ENCODE measurements around the gene OPA3. TPM values are rescaled to one million over a fixed set of nuclear protein-coding genes. Genes with fewer than 3 reads are reported as not detected.

The OPA3 gene
- total RNA-seq, 2 donors from 2014 or later, result 18.7 to 20.6 TPM

DNA sequence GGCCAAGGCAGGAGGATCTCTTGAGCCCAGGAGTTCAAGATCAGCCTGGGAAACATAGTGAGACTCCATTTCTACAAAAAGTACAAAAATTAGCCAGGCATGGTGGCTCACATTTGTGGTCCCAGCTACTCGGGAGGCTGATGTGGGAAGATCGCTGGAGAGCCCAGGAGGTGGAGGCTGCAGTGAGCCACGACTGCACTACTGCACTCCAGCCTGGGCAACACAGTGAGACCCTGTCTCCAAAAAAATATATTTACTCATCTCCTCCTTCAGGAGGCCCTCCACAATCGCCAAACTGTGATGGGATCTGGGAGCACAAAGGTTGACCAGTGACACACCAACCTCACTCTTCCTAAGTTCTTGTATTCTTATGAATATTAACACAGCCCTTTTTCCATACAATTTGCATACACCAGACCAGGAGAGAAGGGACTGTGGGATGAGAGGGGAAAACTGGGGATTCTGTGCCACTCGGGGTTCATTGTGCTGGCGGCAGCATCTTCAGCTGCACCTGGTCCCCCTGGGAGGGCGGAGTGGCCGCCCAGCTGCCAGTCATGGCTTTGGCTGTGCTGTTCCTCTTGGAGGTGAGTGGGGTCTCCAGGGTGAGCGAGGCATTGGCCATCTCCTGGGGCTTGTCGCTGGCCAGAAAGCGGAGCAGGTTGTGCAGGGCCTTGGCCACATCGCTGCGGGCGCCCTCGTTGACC, 5.8 kb upstream of the OPA3 start:
- Mint-ChIP-seq H3K27ac (no peak overlapping the region), H3K27me3 (peaks cover 15% of the 10 kb centered on the region), H3K4me1 (peaks cover 6% of the 10 kb centered on the region), H3K9me3 (no peaks in the 10 kb centered on the region), H3K4me3 (no peak overlapping the region), H3K36me3 (ENCODE audit: low read depth) (no peaks in the 10 kb centered on the region)
- ATAC-seq (replicated peaks), result no peak

DNA sequence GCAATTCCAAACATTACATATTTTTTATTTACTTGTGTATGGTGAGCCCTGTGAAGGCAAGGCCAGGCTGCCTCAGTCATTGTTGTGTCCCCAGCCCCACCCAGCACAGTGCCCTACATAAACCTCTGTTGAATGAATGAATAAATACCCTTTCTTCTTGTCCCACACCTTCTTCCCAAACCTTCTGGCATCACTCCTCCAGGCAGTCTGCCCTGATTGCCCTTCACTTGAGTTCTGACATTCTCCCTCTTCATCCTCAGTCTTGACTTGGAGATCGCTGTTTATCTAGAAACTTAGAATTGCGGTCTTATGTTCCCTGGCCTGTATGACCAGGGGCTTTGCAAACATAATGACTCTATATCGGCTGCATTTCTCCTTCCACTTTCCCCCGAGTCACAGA, 5.2 kb upstream of the OPA3 start:
- Mint-ChIP-seq H3K9me3 (no peaks in the 10 kb centered on the region), H3K36me3 (ENCODE audit: low read depth) (no peaks in the 10 kb centered on the region), H3K27ac (no peak overlapping the region), H3K4me1 (peaks cover 12% of the 10 kb centered on the region), H3K27me3 (peaks cover 13% of the 10 kb centered on the region), H3K4me3 (no peak overlapping the region)
- ATAC-seq (replicated peaks), result no peak

DNA sequence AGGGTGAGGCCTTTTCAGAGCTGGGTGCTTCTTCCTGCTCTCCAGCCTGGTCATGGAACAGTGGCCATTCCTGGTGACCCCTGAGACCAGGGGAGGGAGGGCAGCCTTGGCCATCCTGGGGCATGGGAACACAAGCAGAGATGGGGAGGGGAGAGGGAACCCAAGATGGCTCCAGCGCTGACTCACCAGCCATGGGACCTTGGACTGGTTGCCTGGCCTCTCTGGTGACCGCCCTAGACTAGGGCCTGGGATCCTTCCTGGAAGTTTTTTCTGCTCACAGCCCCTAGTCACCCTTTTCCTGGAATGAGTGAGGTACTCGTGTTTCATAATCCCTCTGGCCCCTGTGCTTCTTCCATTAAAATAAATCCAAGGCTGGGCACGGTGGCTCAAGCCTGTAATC, 3.3 kb upstream of the OPA3 start:
- Mint-ChIP-seq H3K27ac (no peak overlapping the region), H3K27me3 (peaks cover 13% of the 10 kb centered on the region), H3K4me3 (no peak overlapping the region), H3K4me1 (peaks cover 12% of the 10 kb centered on the region), H3K36me3 (ENCODE audit: low read depth) (peaks cover 7% of the 10 kb centered on the region), H3K9me3 (no peaks in the 10 kb centered on the region)
- ATAC-seq (replicated peaks), result no peak

DNA sequence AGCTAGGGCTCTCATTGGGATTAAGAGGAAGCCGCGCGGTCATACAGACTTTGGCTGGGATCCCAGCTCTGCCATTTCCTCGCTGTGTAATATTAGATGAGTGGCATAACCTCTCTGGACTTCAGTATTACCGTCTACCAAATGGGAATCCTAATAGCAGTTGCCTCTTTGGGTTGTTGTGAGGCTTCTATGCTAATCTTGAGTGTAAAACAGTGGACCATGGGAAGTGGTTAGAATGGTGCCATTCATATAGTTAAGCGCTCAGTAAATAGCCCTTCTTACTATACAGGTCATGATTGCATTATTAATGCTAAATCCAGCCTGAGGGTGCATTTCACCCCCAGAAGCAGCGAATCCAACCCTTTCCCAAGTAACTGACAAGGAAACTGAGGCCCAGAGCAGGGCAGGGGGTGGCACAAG, 566 bp upstream of the OPA3 start:
- H3K27me3 Mint-ChIP-seq, result peaks cover 6% of the 10 kb centered on the region
- peaks cover 7% of the 10 kb centered on the region for H3K4me1 Mint-ChIP-seq
- no peaks in the 10 kb centered on the region for H3K9me3 Mint-ChIP-seq
- H3K27ac Mint-ChIP-seq, result peak overlapping the region; percentile 87
- H3K4me3 Mint-ChIP-seq, result peak overlapping the region; percentile 94
- no peak for ATAC-seq (replicated peaks)
- H3K36me3 Mint-ChIP-seq (ENCODE audit: low read depth), result peaks cover 18% of the 10 kb centered on the region

DNA sequence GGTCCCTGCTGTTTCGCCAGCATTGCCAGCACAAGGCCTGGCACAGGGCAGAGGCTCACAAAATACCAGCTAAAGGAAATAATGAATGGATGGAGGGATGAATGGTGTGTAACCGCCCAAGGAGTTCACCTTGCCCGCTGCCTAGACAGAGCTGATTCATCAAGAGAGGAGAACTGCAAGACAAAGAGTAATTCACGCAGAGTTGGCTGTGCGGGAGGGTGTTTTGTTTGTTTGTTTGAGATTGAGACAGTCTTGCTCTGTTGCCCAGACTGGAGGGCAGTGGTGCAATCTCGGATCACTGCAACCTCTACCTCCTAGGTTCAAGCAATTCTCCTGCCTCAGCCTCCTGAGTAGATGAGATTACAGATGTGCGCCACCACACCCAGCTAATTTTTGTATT, 3.0 kb downstream of the OPA3 start:
- peaks cover 16% of the 10 kb centered on the region for H3K4me1 Mint-ChIP-seq
- no peak for ATAC-seq (replicated peaks)
- no peaks in the 10 kb centered on the region for H3K27me3 Mint-ChIP-seq
- peaks cover 20% of the 10 kb centered on the region for H3K36me3 Mint-ChIP-seq (ENCODE audit: low read depth)
- H3K9me3 Mint-ChIP-seq, result no peaks in the 10 kb centered on the region
- no peak overlapping the region for H3K27ac Mint-ChIP-seq
- H3K4me3 Mint-ChIP-seq, result no peak overlapping the region

DNA sequence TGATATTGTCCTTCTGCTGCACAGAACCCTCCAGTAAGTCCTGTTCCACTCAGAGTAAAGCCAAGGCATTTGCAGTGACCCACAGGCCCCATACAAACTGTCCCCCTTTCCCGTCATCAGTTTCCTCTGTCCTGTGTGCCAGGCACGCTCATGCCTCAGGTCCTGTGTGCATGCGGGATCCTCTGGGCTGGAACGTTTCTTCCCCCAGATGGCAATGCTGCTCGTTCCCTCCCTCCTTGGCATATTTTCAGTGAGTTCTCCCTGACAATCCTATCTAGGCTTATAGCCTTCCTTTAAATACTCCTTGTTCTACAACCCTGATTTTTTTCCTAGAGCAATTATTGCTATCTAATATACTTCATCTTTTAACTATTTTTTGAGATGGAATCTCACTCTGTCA, 5.7 kb downstream of the OPA3 start:
- H3K9me3 Mint-ChIP-seq, result no peaks in the 10 kb centered on the region
- no peaks in the 10 kb centered on the region for H3K27me3 Mint-ChIP-seq
- peaks cover 16% of the 10 kb centered on the region for H3K36me3 Mint-ChIP-seq (ENCODE audit: low read depth)
- peak overlapping the region; percentile 69 for H3K27ac Mint-ChIP-seq
- ATAC-seq (replicated peaks), result no peak
- H3K4me1 Mint-ChIP-seq, result peaks cover 9% of the 10 kb centered on the region
- no peak overlapping the region for H3K4me3 Mint-ChIP-seq

DNA sequence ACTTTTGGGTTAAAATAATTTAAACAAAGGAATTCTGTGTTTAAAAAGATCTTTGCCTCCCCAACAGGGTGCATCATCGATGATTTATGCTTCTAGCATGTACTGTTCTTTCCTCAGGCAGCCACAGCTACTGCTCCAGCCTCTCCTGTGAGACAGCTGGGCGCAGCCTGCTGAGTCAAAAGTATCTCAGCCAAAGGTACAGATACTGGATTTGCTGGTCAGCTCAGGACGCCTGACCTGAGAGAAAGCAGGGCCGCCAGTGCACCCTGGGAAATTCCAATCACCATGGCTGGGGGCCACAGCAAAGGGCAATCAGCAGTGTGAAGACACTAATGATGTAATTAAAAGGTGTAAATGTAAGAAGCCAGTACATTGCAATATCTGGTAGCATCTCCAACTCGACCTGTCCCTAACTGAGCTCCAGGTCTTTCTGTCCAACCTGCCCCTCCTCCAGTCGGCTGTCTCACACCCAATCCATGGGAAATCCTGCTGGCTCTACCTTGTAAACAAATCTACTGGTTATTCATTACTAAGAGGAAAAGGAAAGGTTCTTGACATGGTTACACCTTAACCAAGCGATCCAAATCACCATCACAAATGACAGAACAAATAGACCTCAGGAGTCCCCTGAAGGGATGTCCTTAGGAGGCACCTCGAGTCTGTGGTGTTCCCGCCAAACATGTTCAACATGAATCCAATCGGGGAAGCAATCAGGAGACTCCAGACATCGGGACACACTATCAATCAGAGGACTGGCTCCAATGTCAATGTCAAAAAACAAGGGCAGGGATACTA, 7.3 kb downstream of the OPA3 start:
- H3K9me3 Mint-ChIP-seq, result no peaks in the 10 kb centered on the region
- H3K4me1 Mint-ChIP-seq, result peaks cover 9% of the 10 kb centered on the region
- ATAC-seq (replicated peaks), result no peak
- H3K27me3 Mint-ChIP-seq, result no peaks in the 10 kb centered on the region
- no peak overlapping the region for H3K4me3 Mint-ChIP-seq
- H3K27ac Mint-ChIP-seq, result peak overlapping the region; percentile 16
- H3K36me3 Mint-ChIP-seq (ENCODE audit: low read depth), result peaks cover 11% of the 10 kb centered on the region

DNA sequence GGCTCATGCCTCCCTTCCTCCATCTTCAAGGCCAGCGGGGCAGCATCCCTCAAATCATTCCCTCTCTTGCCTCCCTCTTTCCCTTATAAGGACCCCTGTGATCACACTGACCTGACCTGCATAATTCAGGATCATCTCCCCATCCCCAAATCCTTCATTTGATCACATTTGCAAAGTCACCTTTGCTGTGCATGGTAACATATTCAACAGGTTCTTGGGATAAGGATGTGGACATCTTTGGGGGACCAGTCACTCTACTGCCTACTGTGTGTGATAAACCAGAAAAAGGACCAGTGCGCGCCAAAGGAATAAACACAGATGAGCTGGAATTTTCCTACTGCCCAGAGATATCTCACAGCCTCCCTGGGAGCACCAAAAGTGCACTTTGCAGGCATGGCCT, 7.9 kb downstream of the OPA3 start:
- no peaks in the 10 kb centered on the region for H3K9me3 Mint-ChIP-seq
- H3K27ac Mint-ChIP-seq, result no peak overlapping the region
- no peak overlapping the region for H3K4me3 Mint-ChIP-seq
- H3K4me1 Mint-ChIP-seq, result peaks cover 9% of the 10 kb centered on the region
- H3K36me3 Mint-ChIP-seq (ENCODE audit: low read depth), result peaks cover 10% of the 10 kb centered on the region
- H3K27me3 Mint-ChIP-seq, result no peaks in the 10 kb centered on the region
- no peak for ATAC-seq (replicated peaks)

DNA sequence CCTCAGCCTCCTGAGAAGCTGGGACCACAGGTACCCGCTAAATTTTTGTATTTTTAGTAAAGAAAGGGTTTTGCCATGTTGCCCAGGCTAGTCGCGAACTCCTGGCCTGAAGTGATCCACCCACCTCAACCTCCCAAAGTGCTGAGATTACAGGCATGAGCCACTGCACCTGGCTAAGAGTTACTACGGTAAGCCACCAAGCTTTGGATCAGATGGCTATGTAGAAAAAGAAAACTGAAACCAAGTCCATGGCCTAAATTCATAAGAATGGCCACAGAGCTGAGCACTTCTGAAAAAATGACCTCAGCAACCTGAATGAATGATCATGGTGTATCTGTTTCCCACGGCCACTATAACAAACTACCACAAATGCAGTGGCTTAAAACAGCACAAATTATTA, 9.4 kb downstream of the OPA3 start:
- Mint-ChIP-seq H3K4me3 (no peak overlapping the region), H3K27me3 (no peaks in the 10 kb centered on the region), H3K4me1 (peaks cover 9% of the 10 kb centered on the region), H3K36me3 (ENCODE audit: low read depth) (peaks cover 4% of the 10 kb centered on the region), H3K27ac (no peak overlapping the region), H3K9me3 (no peaks in the 10 kb centered on the region)
- no peak for ATAC-seq (replicated peaks)

DNA sequence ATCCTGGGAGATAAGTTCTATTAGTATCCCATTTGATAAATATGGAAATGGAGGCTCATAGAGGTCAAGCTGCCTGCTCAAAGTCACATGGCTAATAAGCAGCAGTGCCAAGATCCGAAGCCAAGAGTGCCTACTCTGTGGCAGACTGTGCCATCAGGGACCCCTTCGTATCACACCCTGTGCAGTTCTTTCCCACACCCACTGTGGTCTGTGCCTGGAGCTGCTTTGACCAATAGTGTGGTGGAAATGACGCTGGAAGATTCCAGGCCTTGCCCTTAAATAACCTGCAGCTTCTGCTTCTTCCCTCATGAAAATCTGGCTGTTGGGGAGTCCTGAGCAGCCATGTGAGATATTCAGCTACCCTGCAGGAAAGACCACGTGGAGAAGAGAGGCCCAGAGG, 10.1 kb downstream of the OPA3 start:
- Mint-ChIP-seq H3K4me3 (no peak overlapping the region), H3K27ac (no peak overlapping the region), H3K27me3 (no peaks in the 10 kb centered on the region), H3K9me3 (no peaks in the 10 kb centered on the region), H3K36me3 (ENCODE audit: low read depth) (peaks cover 8% of the 10 kb centered on the region), H3K4me1 (peaks cover 16% of the 10 kb centered on the region)
- ATAC-seq (replicated peaks), result no peak

DNA sequence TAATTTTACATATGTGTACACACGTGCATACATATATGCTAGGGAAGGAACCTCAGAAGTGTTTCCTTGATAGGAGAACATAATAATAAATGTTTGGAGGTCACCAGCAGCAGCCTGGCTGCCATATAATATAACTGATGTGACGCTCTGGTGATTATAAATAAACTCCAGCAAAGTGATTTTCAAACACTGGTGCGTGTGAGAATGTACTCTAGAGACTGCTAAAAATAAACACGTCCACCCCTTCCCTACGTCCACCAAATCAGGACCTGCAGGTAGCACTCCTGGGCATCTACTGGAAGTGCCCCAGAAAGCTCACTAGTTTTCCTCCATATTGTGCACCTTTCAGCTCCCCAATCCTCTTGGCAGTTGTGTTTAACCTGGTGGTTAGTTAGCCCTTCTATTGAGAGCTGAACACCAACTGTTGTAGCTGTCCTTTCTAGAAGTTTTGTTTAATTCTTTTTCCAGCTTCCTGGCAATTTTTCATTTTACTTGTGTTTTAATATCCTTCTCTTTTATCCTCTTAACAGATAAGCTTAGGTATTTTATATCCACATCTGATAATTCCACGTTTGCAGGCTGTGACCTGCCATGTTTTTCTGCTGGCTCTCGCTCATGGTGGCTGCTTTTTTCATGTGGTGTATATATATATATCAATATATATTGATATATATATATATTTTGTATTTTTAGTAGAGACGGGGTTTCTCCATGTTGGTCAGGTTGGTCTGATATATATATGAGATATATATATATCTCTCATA, 13.0 kb downstream of the OPA3 start:
- Mint-ChIP-seq H3K27me3 (no peaks in the 10 kb centered on the region), H3K4me3 (no peak overlapping the region), H3K4me1 (peaks cover 8% of the 10 kb centered on the region), H3K27ac (no peak overlapping the region), H3K9me3 (no peaks in the 10 kb centered on the region), H3K36me3 (ENCODE audit: low read depth) (peaks cover 7% of the 10 kb centered on the region)
- no peak for ATAC-seq (replicated peaks)

DNA sequence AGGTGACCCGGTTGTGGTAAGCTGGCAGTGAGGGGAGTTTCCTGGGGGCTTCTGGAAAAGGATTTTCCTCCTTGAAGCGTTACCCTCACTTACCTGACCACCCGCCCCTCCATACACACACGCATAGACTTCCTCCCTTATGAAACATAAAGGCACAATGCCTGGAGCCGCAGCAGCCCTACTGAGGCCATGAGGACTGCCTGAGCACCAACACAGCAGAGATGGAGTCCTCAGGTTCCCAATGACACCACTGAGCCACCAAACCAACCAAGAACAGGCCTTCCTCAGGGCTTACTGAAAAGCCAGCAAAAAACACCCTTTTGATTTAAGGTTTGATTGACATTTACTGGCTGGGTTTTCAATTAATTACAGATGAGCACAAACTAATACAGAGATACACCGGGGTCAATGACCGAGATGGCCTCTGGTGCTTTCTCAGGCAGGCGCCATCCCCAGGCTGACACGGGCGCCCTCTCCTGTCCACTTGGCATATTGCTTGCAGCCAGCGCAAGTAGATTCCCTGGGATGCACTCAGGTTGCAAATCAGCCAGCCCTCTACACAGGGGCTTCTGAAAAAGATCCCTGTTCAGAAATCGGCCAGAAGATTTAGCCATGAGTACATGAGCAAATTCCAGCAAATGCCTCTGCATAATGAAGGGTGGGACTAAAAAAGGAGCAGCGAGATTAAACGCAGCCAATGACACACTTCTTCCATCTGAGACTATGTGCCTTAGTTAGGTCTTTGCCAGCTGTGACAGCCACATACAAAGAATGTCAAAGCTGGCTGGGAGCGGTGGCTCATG, 14.8 kb downstream of the OPA3 start:
- Mint-ChIP-seq H3K27ac (peak overlapping the region; percentile 83), H3K36me3 (ENCODE audit: low read depth) (peaks cover 4% of the 10 kb centered on the region), H3K4me3 (no peak overlapping the region), H3K27me3 (no peaks in the 10 kb centered on the region), H3K4me1 (peaks cover 8% of the 10 kb centered on the region), H3K9me3 (no peaks in the 10 kb centered on the region)
- peak; percentile 70 for ATAC-seq (replicated peaks)

DNA sequence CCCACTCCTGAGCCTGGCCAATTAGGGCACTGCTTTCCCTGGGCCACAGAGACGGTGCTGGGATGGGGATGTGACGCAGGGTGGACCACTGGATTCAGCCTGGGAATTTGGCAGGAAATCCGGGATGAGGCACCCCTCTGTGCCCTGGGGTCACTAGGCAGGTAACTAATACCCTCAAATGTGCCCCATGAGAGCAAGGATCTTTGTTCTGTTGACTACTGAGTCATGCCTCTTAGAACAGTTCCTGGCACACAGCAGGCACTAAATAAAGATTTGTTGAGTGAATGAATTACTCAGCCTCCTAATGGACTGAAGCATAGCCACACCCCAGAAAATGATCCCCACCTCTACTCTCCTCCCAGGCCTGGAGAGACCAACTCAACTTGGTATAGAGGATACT, 15.9 kb downstream of the OPA3 start:
- Mint-ChIP-seq H3K36me3 (ENCODE audit: low read depth) (peaks cover 4% of the 10 kb centered on the region), H3K9me3 (no peaks in the 10 kb centered on the region), H3K27ac (no peak overlapping the region), H3K4me1 (peaks cover 8% of the 10 kb centered on the region), H3K4me3 (no peak overlapping the region), H3K27me3 (no peaks in the 10 kb centered on the region)
- ATAC-seq (replicated peaks), result no peak

DNA sequence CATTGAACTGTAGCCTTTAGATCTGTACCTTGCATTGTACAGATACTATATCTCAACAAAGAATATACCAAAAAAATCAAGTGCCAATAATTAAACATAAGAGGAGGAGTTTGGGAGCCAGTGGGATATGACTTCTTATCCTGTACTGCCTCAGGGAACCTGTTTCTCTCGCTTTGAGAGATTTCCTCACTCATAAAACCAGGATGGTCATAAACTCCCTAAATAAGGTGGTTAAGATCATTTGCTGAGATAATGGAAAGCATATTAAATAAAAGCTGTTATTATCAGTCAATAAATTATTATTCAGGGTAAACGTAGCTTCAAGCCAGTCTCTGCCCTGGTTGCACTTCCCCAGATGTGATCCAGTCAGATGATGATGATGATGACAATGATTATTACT, 17.0 kb downstream of the OPA3 start:
- H3K4me1 Mint-ChIP-seq, result peaks cover 8% of the 10 kb centered on the region
- H3K4me3 Mint-ChIP-seq, result no peak overlapping the region
- no peaks in the 10 kb centered on the region for H3K27me3 Mint-ChIP-seq
- H3K27ac Mint-ChIP-seq, result no peak overlapping the region
- H3K9me3 Mint-ChIP-seq, result no peaks in the 10 kb centered on the region
- no peak for ATAC-seq (replicated peaks)
- peaks cover 4% of the 10 kb centered on the region for H3K36me3 Mint-ChIP-seq (ENCODE audit: low read depth)
